GM19397 (cell line): ENCODE results near the gene TTC38.
A peak's percentile ranks its signal among the peaks of the same experiment; 100 is the strongest.

Experiments
- ATAC-seq: cut with Tn5 transposase; IDR thresholded peaks from one replicate; pipeline ENCODE4 v1.9.1; 2021; ENCODE audit warnings: mild to moderate bottlenecking, moderate library complexity; ENCODE audit not compliant: unreplicated experiment

TTC38 gene

DNA sequence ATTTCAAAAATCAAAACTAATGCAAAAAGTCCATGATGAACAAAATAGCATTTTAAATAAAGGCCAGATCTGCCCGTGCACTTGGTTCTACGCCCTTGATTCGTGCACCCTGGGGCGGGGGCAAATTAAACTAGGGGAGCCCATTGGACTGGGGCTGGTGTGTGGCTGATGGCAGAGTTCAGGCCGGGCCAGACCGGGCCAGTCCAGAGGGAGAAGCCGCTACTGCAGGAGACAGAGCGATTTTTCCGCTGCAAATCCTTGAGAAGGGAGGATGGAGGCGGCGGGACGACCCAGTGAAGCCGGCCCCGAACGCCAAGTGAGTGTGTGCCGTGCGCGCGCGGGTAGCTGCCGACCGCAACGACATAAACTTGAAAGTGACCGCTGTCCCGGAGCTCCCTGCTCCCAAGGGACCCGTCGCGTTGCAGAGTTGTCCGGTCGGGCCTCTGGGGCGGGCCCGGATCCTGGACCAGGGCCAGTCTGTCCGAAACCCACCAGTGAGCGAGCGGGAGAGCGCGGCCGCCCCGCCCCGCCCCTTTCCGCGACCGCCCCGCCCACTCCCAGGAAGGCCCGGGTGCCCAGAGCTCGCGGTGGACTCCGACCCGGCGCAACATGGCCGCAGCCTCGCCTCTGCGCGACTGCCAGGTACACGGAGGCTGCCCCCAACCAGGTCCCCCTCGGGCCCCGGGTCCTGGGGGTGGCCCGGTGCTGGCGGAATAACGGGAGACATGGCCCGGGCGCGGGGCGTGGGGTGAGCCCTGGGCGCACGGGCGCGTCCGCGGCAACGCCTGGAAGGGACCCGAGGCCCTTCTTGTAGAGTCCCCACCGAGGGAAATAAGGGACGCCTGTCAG is at the start of gene TTC38:
TTC38 (plus strand) TSS at position 578 of the 849 bp plus-strand sequence; CDS start at position 610, 32 bp downstream.
- ATAC-seq: peak; percentile 70

DNA sequence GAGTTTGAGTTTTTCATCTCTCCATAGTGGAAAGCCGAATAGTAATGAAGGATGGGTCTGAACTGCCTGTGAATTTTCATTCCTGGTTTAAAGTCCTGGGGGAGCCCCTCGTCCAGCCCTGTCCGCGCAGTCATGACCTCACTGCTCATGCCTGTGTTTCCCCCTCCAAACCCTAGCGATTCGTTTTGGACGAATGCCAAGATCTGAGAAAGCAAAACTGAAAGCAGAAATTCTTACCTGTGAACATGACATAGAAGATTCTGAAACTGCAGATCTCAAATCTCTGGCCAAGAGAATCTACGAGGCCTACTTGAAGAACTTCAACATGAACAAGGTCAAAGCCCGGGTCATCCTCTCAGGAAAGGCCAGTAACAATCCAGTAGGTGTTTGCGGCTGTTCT is 48.2 kb upstream of the TTC38 start:
- ATAC-seq: no peak

DNA sequence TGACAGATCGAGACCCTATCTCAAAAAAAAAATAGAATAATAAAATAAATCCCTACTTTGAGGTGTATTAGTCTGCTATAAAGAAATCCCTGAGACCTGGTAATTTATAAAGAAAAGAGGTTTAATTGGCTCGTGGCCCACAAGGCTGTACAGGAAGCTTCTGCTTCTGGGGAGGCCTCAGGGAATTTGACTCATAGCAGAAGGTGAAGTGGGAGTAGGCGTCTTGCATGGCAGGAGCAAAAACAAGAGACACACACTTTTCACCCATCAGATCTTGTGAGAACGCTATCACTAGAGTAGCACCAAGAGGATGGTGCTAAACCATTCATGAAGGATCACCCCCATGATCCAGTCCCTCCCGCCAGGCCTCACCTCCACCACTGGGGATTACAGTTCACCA is 46.9 kb upstream of the TTC38 start:
- ATAC-seq: no peak

DNA sequence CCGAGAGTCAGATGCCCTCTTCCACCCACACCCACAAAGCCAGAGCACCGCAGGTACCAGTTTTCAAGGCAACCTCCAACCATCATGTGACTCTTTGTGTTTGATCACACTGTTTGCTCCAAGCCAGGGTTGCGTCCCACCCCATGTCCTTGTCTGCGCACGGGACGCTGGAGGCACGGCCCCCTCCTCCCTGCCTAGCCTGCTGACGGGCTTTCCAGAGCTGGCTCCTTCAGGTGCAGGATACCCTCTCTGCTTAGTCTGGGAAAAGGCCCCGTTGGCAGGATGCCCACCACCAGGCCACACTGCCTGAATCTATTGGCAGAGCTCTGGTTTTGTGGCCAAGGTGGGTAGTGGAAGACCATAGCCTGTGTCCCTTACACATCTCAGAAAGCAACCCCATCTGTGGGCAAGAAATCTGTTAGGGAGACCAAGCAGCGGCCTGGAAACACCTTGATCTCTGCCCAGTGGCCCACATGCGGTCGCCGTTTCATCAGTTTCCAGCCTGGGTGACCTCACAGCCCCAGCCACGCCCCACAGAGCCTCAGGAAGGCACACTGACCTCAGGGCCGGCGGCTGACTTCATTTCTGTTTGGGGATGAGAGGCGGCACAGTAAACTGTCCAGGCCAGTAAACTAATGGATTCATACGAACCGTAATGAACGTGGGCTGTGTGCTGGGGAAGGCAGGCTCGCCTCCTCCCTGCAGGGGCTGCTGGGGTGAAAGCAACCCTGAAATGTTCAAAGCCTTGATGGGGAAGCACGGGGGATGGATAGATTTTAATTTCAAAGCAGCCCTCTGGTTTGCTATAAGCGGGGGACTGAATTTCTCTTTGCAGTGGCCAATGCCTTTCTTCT is 43.5 kb upstream of the TTC38 start:
- ATAC-seq: no peak

DNA sequence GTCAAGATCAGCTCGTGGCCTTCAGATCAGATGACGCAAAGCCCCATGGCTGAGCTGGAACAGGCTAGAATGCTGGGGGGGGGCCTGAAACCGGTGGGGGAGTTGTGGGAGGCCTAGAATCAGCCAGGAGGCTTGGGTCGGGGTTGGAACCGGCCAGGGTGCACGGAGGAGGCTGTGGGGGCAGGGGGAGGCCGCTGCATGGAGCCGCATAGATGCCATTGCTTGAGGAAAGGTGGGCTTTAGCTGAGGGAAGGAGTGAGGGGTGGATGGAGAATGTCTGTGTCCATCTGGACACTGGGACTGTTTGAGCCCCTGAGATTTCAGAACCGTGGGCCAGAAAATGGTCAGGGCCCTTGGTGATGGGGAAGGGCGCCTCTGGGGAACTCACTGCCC is 42.9 kb upstream of the TTC38 start:
- ATAC-seq: no peak

DNA sequence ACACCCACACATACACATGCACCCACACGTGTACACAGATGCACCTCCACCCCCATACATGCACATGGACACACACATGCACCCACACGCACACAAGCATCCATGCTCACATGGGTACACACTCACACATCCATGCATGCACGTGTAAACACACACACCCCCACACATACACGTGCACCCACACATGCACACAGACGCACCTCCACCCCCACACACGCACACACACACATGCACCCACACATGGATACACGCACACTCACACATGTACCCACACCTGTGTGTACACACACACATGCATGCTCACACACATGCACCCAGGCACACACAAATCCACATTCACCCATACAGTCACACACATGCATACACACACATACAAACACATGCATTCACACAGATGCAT is 42.2 kb upstream of the TTC38 start:
- ATAC-seq: no peak

DNA sequence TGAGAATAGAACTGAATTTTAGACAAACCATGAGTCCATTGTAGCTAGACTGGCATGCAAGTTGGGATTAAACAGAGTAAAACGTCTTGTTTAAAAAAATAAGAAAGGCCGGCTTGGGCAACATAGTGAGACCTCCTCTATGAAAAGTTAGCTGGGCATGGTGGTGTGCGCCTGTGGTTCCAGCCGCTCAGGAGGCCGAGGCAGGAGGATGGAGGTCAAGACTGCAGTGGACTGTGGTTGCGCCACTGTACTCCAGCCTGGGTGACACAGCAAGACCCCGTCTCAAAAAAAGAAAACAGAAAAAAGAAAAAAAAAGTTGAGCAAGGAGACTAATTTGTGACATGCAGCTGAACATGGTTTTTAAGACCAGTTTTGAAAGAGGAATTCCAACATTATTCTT is 41.2 kb upstream of the TTC38 start:
- no peak for ATAC-seq

- ATAC-seq: no peak
These were observed 38.1 kb upstream of the TTC38 start for GRCh38 chr22:46229701-46230100.

DNA sequence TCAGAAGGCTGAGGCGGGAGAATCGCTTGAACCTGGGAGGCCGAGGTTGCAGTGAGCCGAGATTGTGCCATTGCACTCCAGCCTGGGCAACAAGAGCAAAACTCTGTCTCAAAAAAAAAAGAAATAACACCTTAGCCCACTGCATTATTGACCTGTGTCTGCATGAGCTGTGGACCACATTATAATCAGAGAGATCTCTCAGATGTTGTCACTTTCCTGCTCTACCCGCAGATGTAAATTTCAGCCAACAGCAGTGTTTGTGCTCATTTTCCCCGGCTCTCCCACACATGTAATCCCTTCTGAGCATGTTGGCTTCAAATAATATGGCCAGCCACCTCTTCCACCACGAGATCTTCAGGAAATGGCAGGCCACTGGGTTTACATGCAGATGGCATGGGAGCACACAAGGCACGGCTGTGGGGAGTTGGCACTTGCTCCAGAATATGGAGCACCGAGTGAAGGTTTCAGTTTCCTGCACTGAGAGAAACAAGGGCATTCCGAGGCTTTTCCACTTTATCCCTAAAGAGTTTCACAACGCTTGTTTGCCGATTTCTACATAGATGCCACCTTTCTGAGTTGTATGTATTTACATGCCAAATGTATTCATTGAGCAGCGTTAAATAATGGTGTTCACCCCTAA is 37.4 kb upstream of the TTC38 start:
- no peak for ATAC-seq

GRCh38 chr22:46233231-46233630 is 34.6 kb upstream of the TTC38 start:
- ATAC-seq: no peak

- no peak for ATAC-seq
These were observed 32.8 kb upstream of the TTC38 start for GRCh38 chr22:46234969-46235368.

DNA sequence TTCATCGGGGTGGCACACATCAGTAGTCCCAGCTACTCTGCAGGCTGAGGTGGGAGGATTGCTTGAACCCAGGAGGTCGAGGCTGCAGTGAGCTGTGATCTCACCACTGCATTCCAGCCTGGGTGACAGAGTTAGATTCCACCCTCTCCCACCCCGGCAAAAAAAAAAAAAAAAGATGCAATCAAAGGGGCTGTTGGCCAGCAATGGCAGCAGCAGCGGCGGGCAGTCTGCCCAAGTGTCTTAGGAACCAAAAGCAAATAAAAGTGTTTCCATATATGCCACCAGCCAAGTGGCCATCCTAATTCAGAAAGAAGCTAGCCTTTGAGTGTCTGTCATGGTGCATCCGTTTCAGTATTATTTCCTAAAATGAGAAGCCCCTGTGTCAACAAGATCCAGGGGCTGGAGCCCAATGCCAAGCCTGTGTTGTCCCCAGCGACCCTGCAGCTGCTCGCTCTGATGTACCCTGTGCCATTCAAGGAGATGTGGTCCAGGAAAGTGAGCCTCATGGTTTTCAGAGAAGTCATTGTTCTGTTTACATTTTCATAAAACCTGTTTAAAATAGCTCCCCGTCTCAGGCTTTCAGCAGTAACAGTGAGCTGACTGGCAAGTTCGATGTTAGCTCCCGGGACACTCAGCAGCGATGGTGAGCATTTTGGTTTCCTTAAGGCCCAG is 30.2 kb upstream of the TTC38 start:
- ATAC-seq: no peak

- ATAC-seq: no peak
These were observed 29.3 kb upstream of the TTC38 start for GRCh38 chr22:46238541-46238940.

GRCh38 chr22:46239261-46240048 is 28.4 kb upstream of the TTC38 start:
- no peak for ATAC-seq

GRCh38 chr22:46240073-46240472 is 27.7 kb upstream of the TTC38 start:
- ATAC-seq: no peak

DNA sequence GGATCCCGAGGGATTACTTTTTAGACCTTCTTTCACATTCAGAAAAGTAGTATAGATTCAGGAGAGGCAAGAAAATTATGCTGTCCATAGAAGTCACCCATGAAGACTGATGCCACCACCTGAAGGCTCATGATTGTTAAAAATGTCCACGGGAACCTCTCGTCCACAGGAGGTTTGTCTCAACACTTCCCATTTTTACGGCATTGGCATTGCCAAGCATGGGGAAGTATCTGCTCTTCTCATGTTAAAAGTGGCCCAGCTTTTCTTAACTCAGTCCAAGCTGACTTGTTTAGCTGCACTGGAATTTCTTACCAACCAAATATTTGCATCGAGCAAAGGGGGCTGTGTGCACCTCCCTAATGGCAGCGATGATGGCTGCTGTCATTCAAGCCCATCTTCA is 27.3 kb upstream of the TTC38 start:
- ATAC-seq: no peak

DNA sequence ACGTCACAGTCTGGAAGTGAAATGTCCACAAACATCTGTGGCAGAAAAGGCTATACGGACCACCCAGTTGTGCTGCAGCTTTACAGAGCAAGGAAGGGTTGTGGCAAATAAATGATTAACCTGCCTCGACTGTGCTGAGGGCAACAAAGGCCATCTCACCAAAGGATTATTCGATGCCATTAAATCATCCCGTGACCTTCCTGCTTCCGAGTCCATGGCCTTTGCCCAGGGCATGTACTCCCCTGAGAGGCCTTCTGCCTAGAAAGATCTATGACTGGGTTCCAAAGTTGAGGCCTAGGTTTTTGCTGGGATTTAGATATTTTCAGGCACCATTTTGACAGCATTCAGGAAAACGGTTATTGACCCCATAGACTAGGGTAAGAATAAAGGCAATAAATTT is 26.9 kb upstream of the TTC38 start:
- ATAC-seq: no peak

DNA sequence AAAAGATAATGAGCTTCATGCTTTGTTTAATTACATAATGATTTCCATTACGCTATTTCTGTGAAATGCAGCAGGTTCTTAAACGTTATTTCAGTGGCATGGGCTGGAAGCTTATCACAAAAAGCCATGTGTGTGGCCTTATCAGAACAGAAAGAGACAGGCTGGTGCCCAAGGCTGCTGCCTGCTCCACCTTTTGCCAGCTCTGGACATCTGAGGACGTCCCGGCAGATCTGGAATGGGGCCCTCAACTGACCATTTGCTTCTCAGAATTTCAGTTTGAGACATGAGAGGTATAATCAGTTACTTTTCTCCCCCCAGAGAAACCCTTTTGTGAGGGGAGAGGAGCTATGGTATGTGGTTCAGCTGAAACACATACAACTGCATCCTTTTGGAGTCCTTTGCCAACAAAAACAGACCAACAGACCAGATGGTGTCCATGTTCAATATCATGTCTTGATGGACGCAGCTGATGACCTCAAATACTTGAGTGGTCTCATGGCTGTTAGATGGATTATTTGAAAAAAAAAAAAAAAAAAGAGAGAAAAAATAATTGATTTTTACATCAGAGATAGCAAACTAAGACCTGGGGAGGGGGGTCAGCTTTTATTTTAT is 26.3 kb upstream of the TTC38 start:
- ATAC-seq: no peak

GRCh38 chr22:46242076-46242475 is 25.7 kb upstream of the TTC38 start:
- no peak for ATAC-seq

GRCh38 chr22:46244771-46245170 is 23.0 kb upstream of the TTC38 start:
- no peak for ATAC-seq
